Liver (tissue), 9 donors: ENCODE data around the gene PLVAP. TPM values are rescaled to one million over a fixed set of nuclear protein-coding genes. Genes with fewer than 3 reads are reported as not detected.

Experiments
- DNase-seq: peaks from one replicate; pipeline ENCODE4 v3.0.0-alpha.2; 2017; ENCODE audit warnings: low spot score
- H3K27ac ChIP-seq, 2 donors: one replicate each; pipeline ENCODE4 v1.7.0; 2013; ENCODE audit warnings: inconsistent platforms in 2 of 2, low read length in 2 of 2, control low read depth in 1 of 2, low read depth in 1 of 2, mild to moderate bottlenecking in 1 of 2
- H3K27me3 ChIP-seq, 4 donors: one replicate each; pipeline versions ENCODE4 v1.6.1 to v1.7.0; 2013; ENCODE audit warnings: low read length in 3 of 4, inconsistent platforms in 1 of 4, mild to moderate bottlenecking in 1 of 4, moderate library complexity in 1 of 4; ENCODE audit not compliant: control insufficient read depth in 4 of 4, insufficient read depth in 4 of 4
- H3K36me3 ChIP-seq, 4 donors: one replicate each; pipeline versions ENCODE4 v1.6.1 to v1.7.0; 2013; ENCODE audit warnings: low read length in 3 of 4, mild to moderate bottlenecking in 3 of 4, low read depth in 1 of 4, moderate library complexity in 1 of 4; ENCODE audit not compliant: control insufficient read depth in 4 of 4, insufficient read depth in 3 of 4
- H3K4me1 ChIP-seq, 4 donors: one replicate each; pipeline versions ENCODE4 v1.6.1 to v1.7.0; 2013; ENCODE audit warnings: low read length in 3 of 4, mild to moderate bottlenecking in 3 of 4, moderate library complexity in 1 of 4; ENCODE audit not compliant: control insufficient read depth in 4 of 4, insufficient read depth in 4 of 4
- H3K4me3 ChIP-seq, 3 donors: one replicate each; pipeline versions ENCODE4 v1.6.1 to v1.7.0; 2013; ENCODE audit warnings: low read length in 3 of 3, control low read depth in 1 of 3, low read depth in 1 of 3, mild to moderate bottlenecking in 1 of 3
- H3K9ac ChIP-seq, 2 donors: one replicate each; pipeline ENCODE4 v1.7.0; 2013; ENCODE audit warnings: low read length in 2 of 2, mild to moderate bottlenecking in 2 of 2, moderate library complexity in 2 of 2, control low read depth in 1 of 2, low read depth in 1 of 2
- H3K9me3 ChIP-seq, 4 donors: one replicate each; pipeline versions ENCODE4 v1.6.1 to v1.7.0; 2013; ENCODE audit warnings: low read length in 3 of 4; ENCODE audit not compliant: control insufficient read depth in 4 of 4
- ATF3 ChIP-seq: IDR thresholded peaks from 2 replicates; pipeline ENCODE4 v1.6.1; 2016; ENCODE audit warnings: antibody characterized with exemption
- CTCF ChIP-seq: fragments of 150-350 bp; IDR thresholded peaks from 2 replicates; pipeline ENCODE4 v1.5.1; 2017; ENCODE audit warnings: improper control_type of control experiment, low read depth, low read length; ENCODE audit not compliant: missing input control
- EGR1 ChIP-seq, 2 donors: IDR thresholded peaks; 2 replicates each; pipeline ENCODE4 v1.6.1; 2016 to 2018; ENCODE audit warnings: antibody characterized with exemption in 2 of 2, low read depth in 2 of 2
- FOXA1 ChIP-seq: IDR thresholded peaks from 2 replicates; pipeline ENCODE4 v1.6.1; 2016; ENCODE audit warnings: antibody characterized with exemption
- FOXA2 ChIP-seq: IDR thresholded peaks from 2 replicates; pipeline ENCODE4 v1.6.1; 2016; ENCODE audit warnings: antibody characterized with exemption
- GABPA ChIP-seq, 2 donors: IDR thresholded peaks in 1 of 2; conservative IDR thresholded peaks in 1 of 2; 2 replicates each; pipeline ENCODE4 v1.6.1; 2016; ENCODE audit warnings: antibody characterized with exemption in 2 of 2, mild to moderate bottlenecking in 1 of 2, moderate library complexity in 1 of 2
- HNF4A ChIP-seq, 2 donors: conservative IDR thresholded peaks; 2 replicates each; pipeline ENCODE4 v1.6.1; 2016; ENCODE audit warnings: antibody characterized with exemption in 2 of 2, mild to moderate bottlenecking in 2 of 2
- HNF4G ChIP-seq: IDR thresholded peaks from 2 replicates; pipeline ENCODE4 v1.6.1; 2016; ENCODE audit warnings: antibody characterized with exemption
- JUND ChIP-seq, 2 donors: IDR thresholded peaks; 2 replicates each; pipeline ENCODE4 v1.6.1; 2016; ENCODE audit warnings: antibody characterized with exemption in 2 of 2
- MAX ChIP-seq: IDR thresholded peaks from 2 replicates; pipeline ENCODE4 v1.6.1; 2016; ENCODE audit warnings: antibody characterized with exemption
- NR2F2 ChIP-seq: IDR thresholded peaks from 2 replicates; pipeline ENCODE4 v1.6.1; 2016; ENCODE audit warnings: antibody characterized with exemption
- RAD21 ChIP-seq, 2 donors: IDR thresholded peaks; 2 replicates each; pipeline ENCODE4 v1.6.1; 2016; ENCODE audit warnings: antibody characterized with exemption in 2 of 2, mild to moderate bottlenecking in 2 of 2
- REST ChIP-seq: IDR thresholded peaks from 2 replicates; pipeline ENCODE4 v1.6.1; 2016; ENCODE audit warnings: antibody characterized with exemption, mild to moderate bottlenecking
- RXRA ChIP-seq, 2 donors: IDR thresholded peaks; 2 replicates each; pipeline ENCODE4 v1.6.1; 2017 to 2018; ENCODE audit warnings: antibody characterized with exemption in 2 of 2, mild to moderate bottlenecking in 1 of 2
- SP1 ChIP-seq: IDR thresholded peaks from 2 replicates; pipeline ENCODE4 v1.6.1; 2018; ENCODE audit warnings: antibody characterized with exemption, mild to moderate bottlenecking
- TAF1 ChIP-seq: conservative IDR thresholded peaks from 2 replicates; pipeline ENCODE4 v1.6.1; 2016; ENCODE audit warnings: antibody characterized with exemption, mild to moderate bottlenecking
- YY1 ChIP-seq: IDR thresholded peaks from 2 replicates; pipeline ENCODE4 v1.6.1; 2016; ENCODE audit warnings: antibody characterized with exemption, mild to moderate bottlenecking
- ZBTB33 ChIP-seq: IDR thresholded peaks from 2 replicates; pipeline ENCODE4 v1.6.1; 2016; ENCODE audit warnings: antibody characterized with exemption
- WGBS: extraction: QIAGEN DNeasy Blood & Tissue Kit; methylation state at CpG from one replicate; pipeline ENCODE4 v1.1.7; 2013; 5-methylcytosine and 5-hydroxymethylcytosine counted together
- polyA plus RNA-seq, 2 donors: library from polyadenylated mRNA; stranded (reverse) in 1 of 2; unstranded in 1 of 2; fragments of 200-250 nt in 1 of 2; fragments of >200 nt in 1 of 2; fragmentation: Nextera tagmentation in 1 of 2; extraction: Ambion mirVana in 1 of 2; gene quantifications; one replicate each; pipeline versions ENCODE4 v1.2.1 to v1.2.3, GENCODE V29; 2013 to 2015
- total RNA-seq, 2 donors: library from RNA; depleted of rRNA; stranded (reverse); fragments of >200 nt; gene quantifications; one replicate each; pipeline ENCODE4 v1.2.3, GENCODE V29; 2014
- donor health status: healthy.
- donor health status: healthy.
- donor health status: healthy.
- donor health status: healthy.
- donor health status: healthy.

PLVAP gene
- total and polyA plus RNA-seq, 4 donors = 4.2 to 11.8 (median 8.6) TPM

GRCh38 chr19:17406046-17406886 lies 29.1 kb upstream of the PLVAP start:
- no peaks in the 10 kb centered on the region for H3K27me3 ChIP-seq
- H3K36me3 ChIP-seq = peaks cover 0 to 9% (median under 1%) of the 10 kb centered on the region in 4 donors
- no peaks in the 10 kb centered on the region for H3K9me3 ChIP-seq
- no peak for DNase-seq
- TF ChIP-seq JUND (IDR thresholded peaks at IDR 0.05) = no peak
- no peak for TF ChIP-seq EGR1 (IDR thresholded peaks at IDR 0.05; ENCODE audit: low read depth in 2 of 2)
- no peak for TF ChIP-seq YY1
- TF ChIP-seq NR2F2 = no peak
- no peak for TF ChIP-seq SP1
- no peak for TF ChIP-seq HNF4A (conservative IDR thresholded peaks at IDR 0.05)
- no peak for TF ChIP-seq RAD21 (IDR thresholded peaks at IDR 0.05)
- no peak for TF ChIP-seq REST
- TF ChIP-seq ZBTB33 = no peak
- TF ChIP-seq FOXA1 = no peak
- no peak for TF ChIP-seq FOXA2
- TF ChIP-seq CTCF = no peak
- no peak for TF ChIP-seq HNF4G
- no peak for TF ChIP-seq GABPA (IDR thresholded peaks at IDR 0.05 in 1 of 2, conservative IDR thresholded peaks at IDR 0.05 in 1 of 2)
- TF ChIP-seq MAX = no peak
- TF ChIP-seq TAF1 = no peak
- TF ChIP-seq ATF3 = no peak
- no peak for TF ChIP-seq RXRA (IDR thresholded peaks at IDR 0.05)
- WGBS = 56% methylated on average over 10 of the region's 10 CpGs
- peak overlapping the region; percentile 62 to 75 (median 74) for H3K4me3 ChIP-seq
- H3K9ac ChIP-seq = peak overlapping the region; percentile 66 to 88
- H3K4me1 ChIP-seq = peaks cover 0 to 30% (median 21%) of the 10 kb centered on the region in 4 donors
- H3K27ac ChIP-seq = peak overlapping the region; percentile 95 to 96
